IMR-90 (cell line): Measurements from ENCODE around the gene NINJ2. TPM values are rescaled to one million over a fixed set of nuclear protein-coding genes. Genes with fewer than 3 reads are reported as not detected.

ENCODE experiments used
- ATAC-seq: fragments of 200-7000 bp; cut with Tn5 transposase; 2 replicates; pipeline ENCODE4 v1.9.1; 2020; ENCODE audit warnings: low read depth, mild to moderate bottlenecking, moderate library complexity
- BruUV-seq: library from RNA; stranded (reverse); fragments of 400-500 nt; replicated peaks from 2 replicates; lab custom pipeline; 2021; lab: Mats Ljungman, UMichigan
- CTCF ChIA-PET: fragments of 300-600 bp; formaldehyde crosslinking; extraction: SDS; loops from one replicate; lab custom pipeline; 2021; ENCODE audit warnings: antibody characterized with exemption; lab: Yijun Ruan, JAX
- POLR2A ChIA-PET: fragments of 300-600 bp; sonication (Branson Sonifier 250); formaldehyde crosslinking; loops from one replicate; lab custom pipeline; 2022; ENCODE audit warnings: antibody characterized with exemption; ENCODE audit not compliant: unreplicated experiment; lab: Charles Lee
- DNase-seq: peaks from one replicate; pipeline ENCODE4 v3.0.0; 2013
- H2AFZ ChIP-seq: replicated peaks from 2 replicates; pipeline ENCODE3; 2013; ENCODE audit warnings: low read length, mild to moderate bottlenecking; ENCODE audit not compliant: poor library complexity
- H2AK5ac ChIP-seq: 2 replicates; pipeline ENCODE4 v1.6.1; 2013; ENCODE audit warnings: low read depth, low read length, inconsistent platforms
- H2AK9ac ChIP-seq: replicated peaks from 2 replicates; pipeline ENCODE3; 2013; ENCODE audit warnings: mild to moderate bottlenecking, low read depth, low read length, moderate library complexity; ENCODE audit not compliant: poor library complexity
- H2BK120ac ChIP-seq: 2 replicates; pipeline ENCODE4 v1.6.1; 2013; ENCODE audit warnings: low read depth, low read length, inconsistent platforms
- H2BK15ac ChIP-seq: 3 replicates; pipeline ENCODE4 v1.6.1; 2013; ENCODE audit warnings: low read depth, low read length, inconsistent platforms
- H2BK20ac ChIP-seq: 2 replicates; pipeline ENCODE4 v1.6.1; 2013; ENCODE audit warnings: low read depth, mild to moderate bottlenecking, inconsistent platforms, low read length, moderate library complexity
- H2BK5ac ChIP-seq: 2 replicates; pipeline ENCODE4 v1.6.1; 2013; ENCODE audit warnings: mild to moderate bottlenecking, low read depth, low read length, inconsistent platforms; ENCODE audit not compliant: poor library complexity, severe bottlenecking
- H3K14ac ChIP-seq: replicated peaks from 2 replicates; pipeline ENCODE4 v1.6.1; 2013; ENCODE audit warnings: low read depth, low read length, inconsistent platforms
- H3K18ac ChIP-seq: 2 replicates; pipeline ENCODE4 v1.6.1; 2013; ENCODE audit warnings: low read depth, low read length, control low read depth
- H3K23ac ChIP-seq: 2 replicates; pipeline ENCODE4 v1.6.1; 2013; ENCODE audit warnings: low read depth, low read length, inconsistent platforms
- H3K27ac ChIP-seq: 2 replicates; pipeline ENCODE4 v1.5.1; 2013; ENCODE audit warnings: mild to moderate bottlenecking, control low read depth, low read length; ENCODE audit not compliant: insufficient read depth
- H3K27me3 ChIP-seq: 2 replicates; pipeline ENCODE4 v1.6.1; 2013; ENCODE audit warnings: low read length; ENCODE audit not compliant: control insufficient read depth, insufficient read depth
- H3K36me3 ChIP-seq: 2 replicates; pipeline ENCODE4 v1.6.1; 2013; ENCODE audit warnings: low read length, mixed read lengths; ENCODE audit not compliant: control insufficient read depth, insufficient read depth
- H3K4ac ChIP-seq: 2 replicates; pipeline ENCODE4 v1.6.1; 2013; ENCODE audit warnings: low read depth, low read length, inconsistent platforms
- H3K4me1 ChIP-seq: 2 replicates; pipeline ENCODE4 v1.6.1; 2013; ENCODE audit warnings: low read length, mixed read lengths; ENCODE audit not compliant: control insufficient read depth, insufficient read depth
- H3K4me2 ChIP-seq: 2 replicates; pipeline ENCODE4 v1.6.1; 2013; ENCODE audit warnings: low read depth, mild to moderate bottlenecking, control low read depth, low read length, moderate library complexity
- H3K4me3 ChIP-seq: 2 replicates; pipeline ENCODE4 v1.5.1; 2013; ENCODE audit warnings: low read depth, mild to moderate bottlenecking, control low read depth, low read length, moderate library complexity; ENCODE audit not compliant: insufficient read depth
- H3K56ac ChIP-seq: 2 replicates; pipeline ENCODE4 v1.6.1; 2013; ENCODE audit warnings: low read length, inconsistent platforms; ENCODE audit not compliant: insufficient read depth; ENCODE audit errors: extremely low read depth
- H3K79me1 ChIP-seq, 2 experiments: 2 replicates each; pipeline ENCODE4 v1.6.1; 2013; ENCODE audit warnings: low read length in 2 of 2, inconsistent platforms in 1 of 2, low read depth in 1 of 2
- H3K9ac ChIP-seq: 2 replicates; pipeline ENCODE4 v1.6.1; 2013; ENCODE audit warnings: low read depth, low read length, control low read depth
- H3K9me1 ChIP-seq: 2 replicates; pipeline ENCODE4 v1.6.1; 2013; ENCODE audit warnings: low read length, inconsistent platforms; ENCODE audit not compliant: insufficient read depth
- H3K9me3 ChIP-seq: 2 replicates; pipeline ENCODE4 v1.6.1; 2013; ENCODE audit warnings: low read length; ENCODE audit not compliant: control insufficient read depth, insufficient read depth
- H4K20me1 ChIP-seq: 2 replicates; pipeline ENCODE4 v1.6.1; 2013; ENCODE audit warnings: low read length, inconsistent platforms; ENCODE audit not compliant: insufficient read depth
- H4K5ac ChIP-seq: 2 replicates; pipeline ENCODE4 v1.6.1; 2013; ENCODE audit warnings: mild to moderate bottlenecking, low read depth, low read length, control low read depth
- H4K8ac ChIP-seq, 2 experiments: 2 replicates each; pipeline ENCODE4 v1.6.1; 2013; ENCODE audit warnings: low read depth in 2 of 2, low read length in 2 of 2, control low read depth in 1 of 2, inconsistent platforms in 1 of 2
- H4K91ac ChIP-seq: 2 replicates; pipeline ENCODE4 v1.6.1; 2013; ENCODE audit warnings: low read depth, low read length, inconsistent platforms; ENCODE audit not compliant: insufficient read depth
- BHLHE40 ChIP-seq: fragments of 150-350 bp; IDR thresholded peaks from 2 replicates; pipeline ENCODE4 v1.6.1; 2016; ENCODE audit warnings: mild to moderate bottlenecking, low read depth, low read length
- CEBPB ChIP-seq: IDR thresholded peaks from 2 replicates; pipeline ENCODE4 v1.6.1; 2012; ENCODE audit warnings: low read depth, low read length, improper control_type of control experiment
- CTCF ChIP-seq: conservative IDR thresholded peaks from 2 replicates; pipeline ENCODE4 v1.5.1; 2012; ENCODE audit warnings: mild to moderate bottlenecking, low read depth, low read length, improper control_type of control experiment
- MAZ ChIP-seq: IDR thresholded peaks from 2 replicates; pipeline ENCODE4 v1.6.1; 2012; ENCODE audit warnings: low read depth, mild to moderate bottlenecking, low read length, improper control_type of control experiment, moderate library complexity, borderline replicate concordance
- MXI1 ChIP-seq: IDR thresholded peaks from 2 replicates; pipeline ENCODE4 v1.6.1; 2012; ENCODE audit warnings: low read depth, mild to moderate bottlenecking, low read length, moderate library complexity, borderline replicate concordance
- POLR2A ChIP-seq: IDR thresholded peaks from 2 replicates; pipeline ENCODE4 v1.6.1; 2012; ENCODE audit warnings: mild to moderate bottlenecking, low read depth, low read length
- RAD21 ChIP-seq: IDR thresholded peaks from 2 replicates; pipeline ENCODE4 v1.6.1; 2012; ENCODE audit warnings: low read length, improper control_type of control experiment
- RCOR1 ChIP-seq: IDR thresholded peaks from 2 replicates; pipeline ENCODE4 v1.6.1; 2012; ENCODE audit warnings: mild to moderate bottlenecking, low read length, improper control_type of control experiment; ENCODE audit not compliant: insufficient replicate concordance
- RFX5 ChIP-seq: IDR thresholded peaks from 2 replicates; pipeline ENCODE4 v1.8.0; 2012; ENCODE audit warnings: low read depth, mild to moderate bottlenecking, low read length, moderate library complexity
- SMC3 ChIP-seq: fragments of 150-350 bp; IDR thresholded peaks from 2 replicates; pipeline ENCODE4 v1.6.1; 2016; ENCODE audit warnings: low read depth, mild to moderate bottlenecking, antibody characterized with exemption, low read length, moderate library complexity
- whole genome bisulfite sequencing, 2 experiments: methylation state at CpG; one replicate each; pipeline versions ENCODE4 v1.1.5 to v1.1.7; 2013; ENCODE audit warnings: missing lambda C conversion rate in 2 of 2; ENCODE audit not compliant: insufficient read length in 1 of 2; ENCODE audit errors: extremely low coverage in 2 of 2; 5-methylcytosine and 5-hydroxymethylcytosine counted together
- dilution Hi-C: fragments of 300-500 bp; cut with HindIII; formaldehyde crosslinking; loops from one replicate; pipeline ENCODE4 v1.14.3; 2018; ENCODE audit warnings: low sequenced_read_pairs; ENCODE audit not compliant: unreplicated experiment
- in situ Hi-C: fragments of 300-500 bp; cut with MboI; formaldehyde crosslinking; loops from 3 replicates; pipeline ENCODE4 v1.14.3; 2019; ENCODE audit warnings: low sequenced_read_pairs, inconsistent platforms, mixed read lengths
- intact Hi-C: fragments of 100-400 bp; cut with micrococcal nuclease; formaldehyde crosslinking; loops from 2 replicates; pipeline ENCODE4 v1.10.0; 2022
- polyA plus RNA-seq, 3 experiments: library from polyadenylated mRNA; depleted of rRNA; stranded (reverse); fragments of >200 nt; gene quantifications; 2 replicates each; pipeline ENCODE4 v1.2.3, GENCODE V29; 2012; ENCODE audit warnings: low replicate concordance in 1 of 3
- total RNA-seq: library from RNA; depleted of rRNA; stranded (reverse); fragments of >200 nt; gene quantifications from 2 replicates; pipeline ENCODE4 v1.2.3, GENCODE V29; 2012

The NINJ2 gene
- total and polyA plus RNA-seq, 2 of the 4 experiments (the other 2 are of a cell fraction) = not detected

- TF ChIP-seq RAD21 = no peak
- TF ChIP-seq CTCF = no peak
- no peak for TF ChIP-seq MXI1
- no peak for TF ChIP-seq BHLHE40
- no peak for TF ChIP-seq SMC3
- TF ChIP-seq RFX5 = no peak
- no peak for TF ChIP-seq MAZ
- TF ChIP-seq CEBPB = no peak
- no peak for TF ChIP-seq RCOR1
- no peak for TF ChIP-seq POLR2A
- no peak overlapping the region for H3K9ac ChIP-seq
- intact Hi-C loops (no loop called here), in situ Hi-C loops (no loop called here), dilution Hi-C loops (no loop called here)
- H3K56ac ChIP-seq = no peak overlapping the region
- DNase-seq = no peak
- H4K20me1 ChIP-seq = no peaks in the 10 kb centered on the region
- H3K4me1 ChIP-seq = peaks cover 4% of the 10 kb centered on the region
- no peak overlapping the region for H3K14ac ChIP-seq
- H3K4ac ChIP-seq = no peak overlapping the region
- no peaks in the 10 kb centered on the region for H3K9me3 ChIP-seq
- no peak overlapping the region for H3K23ac ChIP-seq
- no peak for ATAC-seq
- H4K8ac ChIP-seq = no peak overlapping the region
- no peak overlapping the region for H2AFZ ChIP-seq
- H3K36me3 ChIP-seq = no peaks in the 10 kb centered on the region
- WGBS, 2 experiments = no CpG with 5 or more reads among the region's 5 CpGs
- H3K9me1 ChIP-seq = peaks cover 8% of the 10 kb centered on the region
- peaks cover 0 to 7% of the 10 kb centered on the region in 2 experiments; a peak in 1 of 4 replicates for H3K79me1 ChIP-seq
- no peak overlapping the region for H2BK5ac ChIP-seq
- no peak overlapping the region for H3K27ac ChIP-seq
- no peak overlapping the region for H2BK15ac ChIP-seq
- no peak overlapping the region for H4K5ac ChIP-seq
- no peak overlapping the region for H3K18ac ChIP-seq
- H3K4me2 ChIP-seq = no peak overlapping the region
- no peak overlapping the region for H2AK5ac ChIP-seq
- no peak overlapping the region for H4K91ac ChIP-seq
- H3K4me3 ChIP-seq = no peak overlapping the region
- no peak overlapping the region for H2AK9ac ChIP-seq
- H2BK20ac ChIP-seq = no peak overlapping the region
- H3K27me3 ChIP-seq = no peaks in the 10 kb centered on the region
- BruUV-seq = no TSS peak
- POLR2A ChIA-PET = no interaction called here
- H2BK120ac ChIP-seq = no peak overlapping the region
- CTCF ChIA-PET = no interaction called here
These were observed 23.3 kb downstream of the NINJ2 start for GRCh38 chr12:639988-640387.
